Measurements from ENCODE around the gene MGMT. TPM values are rescaled to one million over a fixed set of nuclear protein-coding genes. Genes with fewer than 3 reads are reported as not detected.

The MGMT gene
- total RNA-seq, 1 experiment from 2014 or later, result 18.6 TPM

- Histone ChIP-seq H3K36me3 (replicated peaks; ENCODE audit: control insufficient read depth, insufficient read depth, low read length) (no peaks in the 10 kb centered on the region; the same call in 1 of the 2 replicates), H3K4me3 (ENCODE audit: insufficient read depth, low read depth, low read length) (no peak overlapping the region), H3K27me3 (ENCODE audit: control insufficient read depth, insufficient read depth, low read length) (no peaks in the 10 kb centered on the region)
- DNase-seq, result no peak
Observed at GRCh38 chr10:129706523-129706922, 239.5 kb downstream of the MGMT start.

- DNase-seq, result no peak
- Histone ChIP-seq H3K4me3 (ENCODE audit: insufficient read depth, low read depth, low read length) (no peak overlapping the region), H3K36me3 (replicated peaks; ENCODE audit: control insufficient read depth, insufficient read depth, low read length) (no peaks in the 10 kb centered on the region; the same call in 1 of the 2 replicates), H3K27me3 (ENCODE audit: control insufficient read depth, insufficient read depth, low read length) (no peaks in the 10 kb centered on the region)
Observed at GRCh38 chr10:129707406-129708388, 240.7 kb downstream of the MGMT start.

- Histone ChIP-seq H3K36me3 (replicated peaks; ENCODE audit: control insufficient read depth, insufficient read depth, low read length) (no peaks in the 10 kb centered on the region; the same call in 1 of the 2 replicates), H3K27me3 (ENCODE audit: control insufficient read depth, insufficient read depth, low read length) (no peaks in the 10 kb centered on the region), H3K4me3 (ENCODE audit: insufficient read depth, low read depth, low read length) (no peak overlapping the region)
- DNase-seq, result no peak
Observed at GRCh38 chr10:129709101-129709500, 242.1 kb downstream of the MGMT start.

GRCh38 chr10:129709627-129710509 lies 242.8 kb downstream of the MGMT start:
- Histone ChIP-seq H3K36me3 (replicated peaks; ENCODE audit: control insufficient read depth, insufficient read depth, low read length) (no peaks in the 10 kb centered on the region; the same call in 1 of the 2 replicates), H3K4me3 (ENCODE audit: insufficient read depth, low read depth, low read length) (no peak overlapping the region), H3K27me3 (ENCODE audit: control insufficient read depth, insufficient read depth, low read length) (no peaks in the 10 kb centered on the region)
- DNase-seq, result no peak

GRCh38 chr10:129710510-129710847 lies 243.4 kb downstream of the MGMT start:
- H3K36me3 ChIP-seq (replicated peaks; ENCODE audit: control insufficient read depth, insufficient read depth, low read length), result no peaks in the 10 kb centered on the region; the same call in 1 of the 2 replicates
- H3K4me3 ChIP-seq (ENCODE audit: insufficient read depth, low read depth, low read length), result no peak overlapping the region
- DNase-seq, result no peak
- no peaks in the 10 kb centered on the region for H3K27me3 ChIP-seq (ENCODE audit: control insufficient read depth, insufficient read depth, low read length)

GRCh38 chr10:129711291-129711690 lies 244.2 kb downstream of the MGMT start:
- no peak overlapping the region for H3K4me3 ChIP-seq (ENCODE audit: insufficient read depth, low read depth, low read length)
- H3K36me3 ChIP-seq (replicated peaks; ENCODE audit: control insufficient read depth, insufficient read depth, low read length), result no peaks in the 10 kb centered on the region; the same call in 1 of the 2 replicates
- DNase-seq, result peak; percentile 85
- no peaks in the 10 kb centered on the region for H3K27me3 ChIP-seq (ENCODE audit: control insufficient read depth, insufficient read depth, low read length)

GRCh38 chr10:129712000-129712399 lies 245.0 kb downstream of the MGMT start:
- H3K27me3 ChIP-seq (ENCODE audit: control insufficient read depth, insufficient read depth, low read length), result no peaks in the 10 kb centered on the region

GRCh38 chr10:129713659-129714265 lies 246.7 kb downstream of the MGMT start:
- H3K4me3 ChIP-seq (ENCODE audit: insufficient read depth, low read depth, low read length), result no peak overlapping the region
- H3K36me3 ChIP-seq (replicated peaks; ENCODE audit: control insufficient read depth, insufficient read depth, low read length), result no peaks in the 10 kb centered on the region; the same call in 1 of the 2 replicates
- DNase-seq, result no peak
- no peaks in the 10 kb centered on the region for H3K27me3 ChIP-seq (ENCODE audit: control insufficient read depth, insufficient read depth, low read length)

More at GRCh38 chr10:129712000-129712399, 245.0 kb downstream of the MGMT start:
- H3K36me3 ChIP-seq (replicated peaks; ENCODE audit: control insufficient read depth, insufficient read depth, low read length), result no peaks in the 10 kb centered on the region; the same call in 1 of the 2 replicates
- no peak overlapping the region for H3K4me3 ChIP-seq (ENCODE audit: insufficient read depth, low read depth, low read length)
- DNase-seq, result no peak

- DNase-seq, result no peak
- H3K36me3 ChIP-seq (replicated peaks; ENCODE audit: control insufficient read depth, insufficient read depth, low read length), result no peaks in the 10 kb centered on the region; the same call in 1 of the 2 replicates
- no peak overlapping the region for H3K4me3 ChIP-seq (ENCODE audit: insufficient read depth, low read depth, low read length)
- H3K27me3 ChIP-seq (ENCODE audit: control insufficient read depth, insufficient read depth, low read length), result no peaks in the 10 kb centered on the region
Observed at GRCh38 chr10:129715805-129716204, 248.8 kb downstream of the MGMT start.

- DNase-seq, result no peak
- Histone ChIP-seq H3K36me3 (replicated peaks; ENCODE audit: control insufficient read depth, insufficient read depth, low read length) (no peaks in the 10 kb centered on the region; the same call in 1 of the 2 replicates), H3K4me3 (ENCODE audit: insufficient read depth, low read depth, low read length) (no peak overlapping the region), H3K27me3 (ENCODE audit: control insufficient read depth, insufficient read depth, low read length) (no peaks in the 10 kb centered on the region)
Observed at GRCh38 chr10:129716211-129716681, 249.2 kb downstream of the MGMT start.

- no peaks in the 10 kb centered on the region for H3K27me3 ChIP-seq (ENCODE audit: control insufficient read depth, insufficient read depth, low read length)
- no peak for DNase-seq
- H3K4me3 ChIP-seq (ENCODE audit: insufficient read depth, low read depth, low read length), result no peak overlapping the region
- H3K36me3 ChIP-seq (replicated peaks; ENCODE audit: control insufficient read depth, insufficient read depth, low read length), result no peaks in the 10 kb centered on the region; the same call in 1 of the 2 replicates
Observed at GRCh38 chr10:129716881-129717280, 249.8 kb downstream of the MGMT start.

GRCh38 chr10:129717816-129718547 lies 250.9 kb downstream of the MGMT start:
- Histone ChIP-seq H3K27me3 (ENCODE audit: control insufficient read depth, insufficient read depth, low read length) (no peaks in the 10 kb centered on the region), H3K4me3 (ENCODE audit: insufficient read depth, low read depth, low read length) (no peak overlapping the region), H3K36me3 (replicated peaks; ENCODE audit: control insufficient read depth, insufficient read depth, low read length) (no peaks in the 10 kb centered on the region; the same call in 1 of the 2 replicates)
- no peak for DNase-seq

GRCh38 chr10:129718548-129719414 lies 251.7 kb downstream of the MGMT start:
- Histone ChIP-seq H3K36me3 (replicated peaks; ENCODE audit: control insufficient read depth, insufficient read depth, low read length) (no peaks in the 10 kb centered on the region; the same call in 1 of the 2 replicates), H3K4me3 (ENCODE audit: insufficient read depth, low read depth, low read length) (no peak overlapping the region), H3K27me3 (ENCODE audit: control insufficient read depth, insufficient read depth, low read length) (no peaks in the 10 kb centered on the region)
- DNase-seq, result no peak

All from H7 (cell line).